HFFc6 (cell line): ENCODE measurements around the gene SGMS1. TPM values are rescaled to one million over a fixed set of nuclear protein-coding genes. Genes with fewer than 3 reads are reported as not detected.
"Not testable (repeated sequence)": the region's sequence is repeated elsewhere in the genome, so short reads cannot be mapped to it uniquely, and the experiment has no call there.

ENCODE experiments used
- DNase-seq: peaks from one replicate; pipeline ENCODE4 v3.0.0-alpha.2; 2018
- H3K27ac Mint-ChIP-seq: 2 replicates; pipeline ENCODE4 v1.8.0; 2020; ENCODE audit warnings: mild to moderate bottlenecking, mixed read lengths
- H3K27me3 Mint-ChIP-seq: 2 replicates; pipeline ENCODE4 v1.8.0; 2021; ENCODE audit warnings: mild to moderate bottlenecking, moderate library complexity, mixed read lengths; ENCODE audit not compliant: insufficient read depth
- H3K36me3 Mint-ChIP-seq: 2 replicates; pipeline ENCODE4 v1.8.0; 2021; ENCODE audit warnings: low read depth, mixed read lengths
- H3K4me1 Mint-ChIP-seq: 2 replicates; pipeline ENCODE4 v1.8.0; 2020; ENCODE audit warnings: low read depth, mixed read lengths
- H3K4me3 Mint-ChIP-seq: 2 replicates; pipeline ENCODE4 v1.8.0; 2020; ENCODE audit warnings: mild to moderate bottlenecking, moderate library complexity, mixed read lengths
- H3K9me3 Mint-ChIP-seq: 2 replicates; pipeline ENCODE4 v1.8.0; 2020; ENCODE audit warnings: mild to moderate bottlenecking, mixed read lengths
- long read RNA-seq: library from polyadenylated mRNA; unstranded; transcript quantifications from one replicate; pipeline ENCODE4 v2.0.0, GENCODE V29; 2019
- total RNA-seq, 6 experiments: library from RNA; stranded (reverse); fragmentation: NEBNext Ultra II Directional; extraction: Animal tissue kit (Norgen Biotek cat#: 25700); gene quantifications; 2 replicates in 1 of 6; 3 replicates in 5 of 6; pipeline ENCODE4 v1.2.3, GENCODE V29; 2021
- TF ChIP-seq, protein P1 (sequence below): fragments of 200-600 bp; sonication (generic); IDR thresholded peaks from 2 replicates; pipeline ENCODE4 v1.5.0; 2021; ENCODE audit warnings: antibody characterized with exemption, mild to moderate bottlenecking

Gene SGMS1
- 10 to 100 TPM; 19.6 to 27.5 (median 24.6) TPM for total RNA-seq
- long read RNA-seq, transcript SGMS1-202 (11 exons, 3,744 nt), result major isoform, 5 of 24 reads
- long read RNA-seq, partial matches to known transcripts, result 4 of 24 reads
- long read RNA-seq, other reads (novel, unspliced or antisense), result 15 of 24 reads

DNA sequence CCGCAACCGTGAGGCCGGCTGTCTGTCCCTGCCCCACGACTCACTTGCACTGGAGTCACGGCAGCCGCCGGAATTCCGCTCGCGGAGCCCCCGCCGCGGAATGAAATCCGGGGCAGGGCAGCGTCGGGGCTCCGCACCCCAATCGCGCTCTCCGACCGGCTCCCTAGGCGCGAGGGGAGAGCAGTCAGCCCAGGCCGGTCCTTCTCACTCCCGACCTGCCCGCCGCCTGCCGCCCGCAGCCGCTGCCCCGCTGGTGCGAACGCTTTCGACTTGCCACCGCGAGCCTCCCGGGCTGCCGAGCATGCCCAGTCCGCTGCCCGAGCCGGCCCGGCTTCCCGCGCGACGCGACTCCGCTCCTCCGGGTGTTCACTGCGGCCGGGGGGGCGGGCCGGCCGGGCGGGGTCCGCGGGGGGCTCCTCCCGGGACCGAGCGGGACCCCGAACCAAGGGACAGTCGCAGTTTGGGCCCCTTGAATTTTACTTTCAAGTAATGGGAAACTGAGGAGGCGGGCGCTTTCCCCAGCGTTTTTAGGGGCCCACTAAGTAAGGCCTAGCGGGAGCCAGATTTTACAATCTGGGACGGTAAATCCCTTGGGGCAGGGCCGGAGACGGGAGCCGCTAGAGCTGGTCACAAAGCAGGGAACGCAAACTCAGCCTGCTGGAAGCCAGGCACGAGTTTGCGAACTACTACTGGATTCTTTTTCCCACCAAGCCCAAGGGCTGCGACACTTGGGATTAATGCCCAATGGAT, at the start of gene SGMS1:
TSS of gene SGMS1 (minus strand) at position 294 of the 750 bp plus-strand sequence. CDS start 279,842 bp downstream, outside the sequence.
- Mint-ChIP-seq H3K27ac (peak within 1 kb of the TSS; percentile 97), H3K4me3 (peak within 1 kb of the TSS; percentile 93), H3K9me3 (no peaks in the 10 kb centered on the region), H3K4me1 (peaks cover 23% of the 10 kb centered on the region), H3K27me3 (peaks cover 5% of the 10 kb centered on the region), H3K36me3 (no peaks in the 10 kb centered on the region)
- DNase-seq, result peak; percentile 74
- TF ChIP-seq, protein P1, sequence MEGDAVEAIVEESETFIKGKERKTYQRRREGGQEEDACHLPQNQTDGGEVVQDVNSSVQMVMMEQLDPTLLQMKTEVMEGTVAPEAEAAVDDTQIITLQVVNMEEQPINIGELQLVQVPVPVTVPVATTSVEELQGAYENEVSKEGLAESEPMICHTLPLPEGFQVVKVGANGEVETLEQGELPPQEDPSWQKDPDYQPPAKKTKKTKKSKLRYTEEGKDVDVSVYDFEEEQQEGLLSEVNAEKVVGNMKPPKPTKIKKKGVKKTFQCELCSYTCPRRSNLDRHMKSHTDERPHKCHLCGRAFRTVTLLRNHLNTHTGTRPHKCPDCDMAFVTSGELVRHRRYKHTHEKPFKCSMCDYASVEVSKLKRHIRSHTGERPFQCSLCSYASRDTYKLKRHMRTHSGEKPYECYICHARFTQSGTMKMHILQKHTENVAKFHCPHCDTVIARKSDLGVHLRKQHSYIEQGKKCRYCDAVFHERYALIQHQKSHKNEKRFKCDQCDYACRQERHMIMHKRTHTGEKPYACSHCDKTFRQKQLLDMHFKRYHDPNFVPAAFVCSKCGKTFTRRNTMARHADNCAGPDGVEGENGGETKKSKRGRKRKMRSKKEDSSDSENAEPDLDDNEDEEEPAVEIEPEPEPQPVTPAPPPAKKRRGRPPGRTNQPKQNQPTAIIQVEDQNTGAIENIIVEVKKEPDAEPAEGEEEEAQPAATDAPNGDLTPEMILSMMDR, result no peak

DNA sequence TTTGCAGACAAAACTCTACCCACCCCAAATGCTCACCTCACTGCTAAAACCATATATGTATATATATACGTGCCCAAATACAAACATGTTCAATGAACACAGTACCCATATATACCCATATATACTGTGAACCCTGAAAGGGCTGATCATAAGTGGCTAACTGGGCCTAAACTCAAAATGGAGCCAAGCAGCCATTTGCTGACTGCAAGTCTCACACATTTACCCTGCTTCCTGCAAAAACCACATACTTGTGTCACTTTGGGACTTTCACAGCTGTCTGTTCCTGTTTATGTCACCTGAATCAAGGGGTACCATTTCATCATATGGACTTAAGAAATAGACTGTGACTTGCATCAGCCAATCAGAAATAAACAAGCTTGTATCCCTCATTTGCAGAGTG, 48.4 kb upstream of the SGMS1 start:
- not testable (repeated sequence) for DNase-seq, H3K27ac Mint-ChIP-seq, H3K4me1 Mint-ChIP-seq, H3K4me3 Mint-ChIP-seq, H3K9me3 Mint-ChIP-seq, H3K36me3 Mint-ChIP-seq
- H3K27me3 Mint-ChIP-seq, result peaks cover 47% of the 10 kb centered on the region

DNA sequence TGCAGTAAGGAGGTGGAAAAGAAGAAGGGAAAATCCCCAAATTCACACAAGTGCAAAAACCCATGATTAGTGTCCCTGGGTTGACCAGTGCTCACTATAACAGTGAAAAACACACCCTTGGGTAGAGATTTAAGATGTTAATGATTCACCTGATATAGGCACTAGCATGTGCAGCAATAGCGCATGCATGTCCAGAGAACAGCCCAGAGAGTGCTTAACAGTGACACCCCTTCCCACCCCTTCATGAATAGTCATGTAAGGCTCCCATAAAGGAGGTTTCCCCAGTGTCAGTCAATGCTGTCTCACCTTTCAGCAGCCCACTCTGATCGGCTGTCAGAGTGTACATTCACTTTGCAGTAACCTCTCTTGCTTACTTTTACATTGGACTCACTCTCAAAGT, 47.9 kb upstream of the SGMS1 start:
- not testable (repeated sequence) for H3K27ac Mint-ChIP-seq, H3K4me3 Mint-ChIP-seq, H3K4me1 Mint-ChIP-seq, H3K36me3 Mint-ChIP-seq, H3K9me3 Mint-ChIP-seq, DNase-seq
- H3K27me3 Mint-ChIP-seq, result peaks cover 43% of the 10 kb centered on the region

DNA sequence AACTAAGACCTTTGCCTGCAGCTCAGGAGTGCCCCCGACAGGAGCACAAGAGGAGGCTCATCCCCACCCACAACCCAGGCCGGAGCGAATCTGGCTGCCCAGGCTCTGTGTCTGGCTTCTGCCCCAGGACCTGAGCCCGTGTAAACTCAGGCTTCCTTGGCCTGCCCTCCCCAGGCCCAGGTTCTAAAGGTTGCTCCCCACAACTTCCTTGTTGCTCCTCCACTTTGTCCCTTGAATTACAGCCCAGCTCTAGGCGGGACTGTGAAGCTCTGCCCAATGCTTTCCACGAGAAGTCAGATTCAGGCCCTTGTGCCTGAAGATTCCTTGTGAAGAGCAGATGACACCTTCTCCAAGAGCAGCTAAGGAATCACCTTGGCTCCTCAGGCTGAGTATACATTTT, 46.2 kb upstream of the SGMS1 start:
- H3K4me3 Mint-ChIP-seq, H3K4me1 Mint-ChIP-seq, H3K36me3 Mint-ChIP-seq, H3K27ac Mint-ChIP-seq, H3K9me3 Mint-ChIP-seq, DNase-seq: not testable (repeated sequence)
- H3K27me3 Mint-ChIP-seq, result peaks cover 32% of the 10 kb centered on the region

DNA sequence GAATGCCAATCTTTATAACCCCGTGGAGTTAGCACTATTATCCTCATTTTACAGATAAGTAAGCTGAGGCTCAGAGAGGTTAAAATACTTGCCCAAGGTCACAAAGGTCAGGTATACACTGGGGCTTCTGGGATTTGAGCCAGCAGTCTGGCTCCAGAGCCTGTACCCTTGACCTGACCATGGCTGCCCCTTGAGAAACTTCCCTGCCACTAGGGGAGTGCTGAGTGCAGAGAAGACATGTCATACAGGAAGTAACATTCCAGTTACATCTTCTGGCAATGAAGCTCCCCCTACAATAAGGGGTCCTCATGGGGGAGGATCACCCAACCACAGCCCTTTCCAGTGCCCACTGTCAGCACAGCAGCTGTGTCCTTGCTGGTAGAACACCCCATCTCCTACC, 43.6 kb upstream of the SGMS1 start:
- not testable (repeated sequence) for H3K27ac Mint-ChIP-seq, H3K4me1 Mint-ChIP-seq, DNase-seq, H3K9me3 Mint-ChIP-seq, H3K4me3 Mint-ChIP-seq, H3K36me3 Mint-ChIP-seq
- peaks cover 24% of the 10 kb centered on the region for H3K27me3 Mint-ChIP-seq

DNA sequence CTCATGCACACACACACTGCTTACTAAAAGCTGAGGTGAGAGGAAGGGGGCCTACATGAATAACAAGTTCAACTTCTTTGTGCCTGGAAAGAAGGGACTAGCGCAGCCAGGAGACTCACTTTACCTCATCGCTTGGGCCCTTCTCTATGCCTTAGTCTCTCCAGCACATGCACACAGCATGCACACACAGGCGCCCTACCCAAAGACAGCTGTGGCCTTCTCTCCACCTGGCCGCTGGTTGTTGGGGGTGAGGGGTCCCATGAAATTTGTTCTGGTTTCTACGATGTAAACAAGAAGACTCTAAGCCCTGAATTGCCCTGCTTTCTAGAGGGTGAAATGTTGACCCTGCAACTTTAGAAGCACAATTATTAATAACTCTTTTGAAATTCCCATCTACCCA, 38.7 kb upstream of the SGMS1 start:
- H3K4me1 Mint-ChIP-seq, H3K27ac Mint-ChIP-seq, H3K36me3 Mint-ChIP-seq, DNase-seq, H3K4me3 Mint-ChIP-seq, H3K9me3 Mint-ChIP-seq: not testable (repeated sequence)
- H3K27me3 Mint-ChIP-seq, result peaks cover 19% of the 10 kb centered on the region; the same call in 1 of the 2 replicates

DNA sequence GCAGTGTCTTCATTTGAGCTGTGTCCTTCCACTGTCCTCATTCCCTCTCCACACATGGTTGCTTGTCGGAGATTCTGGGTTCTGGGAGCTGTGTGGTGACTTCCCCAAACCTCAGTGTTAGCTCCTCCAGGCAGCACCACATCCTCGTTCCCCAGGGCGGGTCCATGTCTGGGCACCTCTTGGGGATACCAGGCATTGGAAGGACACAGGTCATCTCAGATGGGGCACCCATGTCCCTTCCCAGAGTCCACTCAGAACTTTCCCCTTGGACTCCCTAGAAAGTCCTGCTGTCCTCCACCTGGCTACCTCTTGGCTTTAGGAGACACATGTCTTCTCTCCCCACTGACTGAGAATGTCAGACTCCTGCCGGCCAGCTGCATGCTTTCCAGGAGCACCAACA, 37.8 kb upstream of the SGMS1 start:
- not testable (repeated sequence) for DNase-seq, H3K4me1 Mint-ChIP-seq, H3K4me3 Mint-ChIP-seq, H3K9me3 Mint-ChIP-seq, H3K27ac Mint-ChIP-seq, H3K36me3 Mint-ChIP-seq
- H3K27me3 Mint-ChIP-seq, result peaks cover 19% of the 10 kb centered on the region; the same call in 1 of the 2 replicates

DNA sequence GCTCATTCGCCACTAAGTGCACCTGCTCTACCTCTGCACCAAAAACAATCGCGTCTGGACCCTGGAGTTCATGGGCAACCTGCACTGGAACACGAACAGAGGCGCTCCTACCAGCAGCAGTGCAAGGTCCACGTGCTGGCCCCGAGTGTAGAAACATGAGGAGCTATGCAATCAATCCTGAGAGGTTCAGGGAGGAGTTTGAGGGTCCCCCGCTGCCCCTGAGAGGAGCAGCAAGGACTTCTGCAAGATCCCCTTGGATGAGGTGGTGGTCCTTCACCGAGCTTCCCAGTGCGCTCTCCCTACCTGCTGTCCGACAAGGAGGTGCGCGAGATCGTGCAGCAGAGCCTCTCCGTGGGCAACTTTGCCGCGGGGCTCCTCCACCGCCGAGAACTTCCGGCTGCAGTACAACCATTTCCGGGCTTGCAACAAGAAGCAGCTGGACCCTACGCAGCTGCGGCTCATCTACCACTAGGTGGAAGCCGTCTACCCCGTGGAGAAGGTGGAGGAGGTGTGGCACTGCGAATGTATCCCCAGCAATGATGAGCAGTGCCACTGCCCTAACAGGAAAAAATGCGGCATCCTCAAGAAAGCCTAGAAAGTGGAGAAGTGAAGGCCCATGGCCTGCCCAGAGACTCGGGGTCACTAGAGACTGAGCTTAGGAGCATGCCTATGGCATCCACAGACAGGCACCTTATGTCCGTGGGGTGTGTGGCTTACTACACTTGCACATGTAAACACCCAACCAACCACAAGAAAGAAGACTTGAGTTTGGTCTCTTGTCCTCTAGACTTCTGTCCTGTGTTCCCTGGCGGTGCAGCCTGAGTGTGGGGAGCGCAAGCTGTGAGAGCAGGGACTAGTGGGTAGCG, 36.3 kb upstream of the SGMS1 start:
- not testable (repeated sequence) for H3K4me3 Mint-ChIP-seq, DNase-seq, H3K9me3 Mint-ChIP-seq, H3K27ac Mint-ChIP-seq, H3K4me1 Mint-ChIP-seq, H3K36me3 Mint-ChIP-seq
- peaks cover 21% of the 10 kb centered on the region; the same call in 1 of the 2 replicates for H3K27me3 Mint-ChIP-seq
- TF ChIP-seq, protein P1, result peak; percentile 42

DNA sequence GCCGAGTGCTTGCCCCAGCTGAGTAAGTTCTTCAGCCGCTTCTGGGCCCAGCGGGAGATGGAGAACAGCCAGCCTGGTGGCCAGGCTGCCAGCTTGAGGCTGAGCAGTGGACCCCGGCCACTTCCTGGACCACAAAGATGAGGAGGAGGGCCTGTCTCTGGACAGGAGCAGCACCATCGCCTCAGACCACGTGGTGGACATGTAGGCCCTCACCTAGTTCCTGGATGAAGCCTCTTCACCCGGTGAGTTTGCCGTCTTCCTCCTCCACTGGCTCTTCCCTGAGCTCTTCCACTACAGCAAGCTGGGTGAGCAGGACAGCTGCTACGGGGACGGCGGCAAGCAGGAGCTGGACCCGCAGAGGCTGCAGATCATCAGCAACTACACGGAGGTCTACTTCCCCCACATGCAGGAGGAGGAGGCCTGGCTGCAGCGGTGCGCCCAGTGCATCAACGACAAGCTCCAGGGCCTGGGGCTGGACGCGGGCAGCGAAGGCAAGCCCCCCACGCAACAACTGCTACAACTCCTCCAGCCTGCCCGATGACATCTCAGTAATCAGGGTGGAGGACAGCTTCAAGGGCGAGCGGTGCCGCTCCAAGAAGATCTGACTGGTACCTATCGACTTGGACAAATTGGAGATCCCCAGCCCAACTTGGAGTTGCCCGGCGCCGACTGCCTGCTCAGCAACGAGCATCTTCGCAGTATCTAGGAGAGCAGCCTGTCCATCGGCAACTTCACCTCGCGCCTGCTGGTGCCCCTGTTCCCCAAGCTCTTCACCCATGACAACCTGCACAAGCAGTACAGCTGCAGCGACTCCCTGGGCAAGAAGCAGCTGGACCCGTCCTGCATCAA, 35.5 kb upstream of the SGMS1 start:
- H3K4me3 Mint-ChIP-seq, DNase-seq, H3K36me3 Mint-ChIP-seq, H3K4me1 Mint-ChIP-seq, H3K27ac Mint-ChIP-seq, H3K9me3 Mint-ChIP-seq: not testable (repeated sequence)
- H3K27me3 Mint-ChIP-seq, result peaks cover 22% of the 10 kb centered on the region; the same call in 1 of the 2 replicates
